GM11168 (cell line): ENCODE measurements around the gene FLT4.

Experiments used
- in situ Hi-C: fragments of 300-500 bp; cut with MboI; formaldehyde crosslinking; loops from one replicate; pipeline ENCODE4 v1.12.0; 2022; ENCODE audit warnings: low sequenced_read_pairs; ENCODE audit not compliant: unreplicated experiment

The FLT4 gene

DNA sequence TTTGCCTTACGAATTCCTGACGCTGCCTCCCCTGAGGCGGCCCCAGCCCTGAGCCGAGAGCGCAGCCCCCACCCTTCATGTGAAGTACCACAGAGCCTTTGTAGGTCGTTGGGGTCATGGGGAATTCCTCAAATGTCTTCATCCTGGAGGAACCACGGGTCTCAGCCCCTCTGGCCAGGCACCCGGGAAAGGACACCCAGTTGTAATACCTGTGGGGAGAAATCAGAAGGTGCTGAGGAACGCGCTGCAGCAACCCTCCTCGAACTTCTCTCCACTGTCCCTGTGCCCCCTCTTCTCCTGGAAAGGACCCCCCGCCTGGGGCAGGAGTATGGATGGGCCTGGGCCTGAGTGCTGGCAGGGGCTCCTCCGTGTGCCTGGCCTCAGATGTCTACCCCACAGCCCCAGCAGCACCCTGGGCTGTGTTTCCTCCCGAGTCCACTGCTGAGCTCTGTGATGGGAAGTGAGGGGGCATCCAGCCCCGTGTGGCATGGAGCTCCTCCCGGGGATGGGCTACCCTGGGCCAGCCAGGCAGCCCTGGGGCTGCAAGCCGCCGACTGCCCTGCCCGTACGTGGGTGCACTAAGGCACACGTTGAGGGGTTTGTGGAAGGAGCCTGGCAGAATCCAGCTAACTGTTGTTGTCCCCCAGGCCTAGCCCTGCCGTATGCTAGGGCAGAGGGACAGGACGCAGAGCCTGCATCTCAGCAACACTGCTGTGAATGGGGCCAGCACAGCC, 39.4 kb downstream of the FLT4 start:
- in situ Hi-C loops: no loop called here

DNA sequence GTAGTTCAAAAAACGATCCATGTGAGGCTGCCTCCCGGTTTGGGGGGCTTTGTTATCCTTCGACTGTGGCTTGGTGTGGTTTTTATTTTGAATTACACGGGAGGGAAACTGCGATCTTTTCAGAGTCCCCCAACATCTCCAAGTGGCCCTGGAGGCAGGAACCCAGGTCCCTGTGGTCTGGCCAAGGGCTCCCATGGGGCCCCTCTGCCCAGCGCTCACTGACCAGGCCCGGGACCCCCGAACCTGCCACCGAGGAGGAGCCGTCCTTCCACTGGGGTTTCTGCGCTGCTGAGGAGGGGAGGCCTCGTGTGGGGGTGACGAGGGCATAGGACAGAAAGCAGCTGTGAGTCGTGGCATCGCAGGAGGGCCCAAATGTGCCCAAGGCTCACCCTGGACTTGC, 40.0 kb downstream of the FLT4 start:
- in situ Hi-C loops: no loop called here

DNA sequence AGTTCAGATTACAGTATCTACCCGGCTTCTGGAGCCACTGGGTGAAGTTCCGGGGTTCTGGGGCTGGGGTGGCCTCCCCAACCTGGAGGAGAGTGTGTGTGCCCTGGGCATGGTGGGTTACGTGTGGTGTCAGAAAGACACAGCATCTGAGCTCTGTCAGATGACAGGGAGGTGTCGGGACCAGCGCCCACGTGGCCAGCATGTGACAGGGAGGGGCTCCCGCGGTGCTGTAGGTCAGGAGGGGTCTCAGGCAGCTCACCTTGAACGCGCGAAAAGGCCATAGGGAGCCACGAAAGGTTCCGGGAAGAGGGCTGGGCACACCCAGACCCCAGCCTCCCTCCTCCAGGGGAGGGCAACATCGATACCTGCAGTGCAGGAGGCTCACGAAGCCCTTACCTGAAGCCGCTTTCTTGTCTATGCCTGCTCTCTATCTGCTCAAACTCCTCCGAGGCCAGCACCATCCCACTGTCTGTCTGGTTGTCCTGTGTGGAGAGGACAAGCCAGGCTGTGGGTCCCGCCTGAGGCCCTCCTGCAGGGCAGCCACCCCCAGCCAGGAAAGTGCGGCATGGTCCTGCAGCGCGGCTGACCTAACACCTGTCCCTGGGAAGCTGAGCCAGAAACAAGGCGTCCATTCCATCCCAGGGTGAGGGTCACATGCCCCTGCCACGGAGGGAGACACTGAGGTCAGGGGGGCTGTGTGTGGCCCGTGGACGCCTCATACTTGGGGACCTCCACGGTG, 40.7 kb downstream of the FLT4 start:
- in situ Hi-C loops: no loop called here

DNA sequence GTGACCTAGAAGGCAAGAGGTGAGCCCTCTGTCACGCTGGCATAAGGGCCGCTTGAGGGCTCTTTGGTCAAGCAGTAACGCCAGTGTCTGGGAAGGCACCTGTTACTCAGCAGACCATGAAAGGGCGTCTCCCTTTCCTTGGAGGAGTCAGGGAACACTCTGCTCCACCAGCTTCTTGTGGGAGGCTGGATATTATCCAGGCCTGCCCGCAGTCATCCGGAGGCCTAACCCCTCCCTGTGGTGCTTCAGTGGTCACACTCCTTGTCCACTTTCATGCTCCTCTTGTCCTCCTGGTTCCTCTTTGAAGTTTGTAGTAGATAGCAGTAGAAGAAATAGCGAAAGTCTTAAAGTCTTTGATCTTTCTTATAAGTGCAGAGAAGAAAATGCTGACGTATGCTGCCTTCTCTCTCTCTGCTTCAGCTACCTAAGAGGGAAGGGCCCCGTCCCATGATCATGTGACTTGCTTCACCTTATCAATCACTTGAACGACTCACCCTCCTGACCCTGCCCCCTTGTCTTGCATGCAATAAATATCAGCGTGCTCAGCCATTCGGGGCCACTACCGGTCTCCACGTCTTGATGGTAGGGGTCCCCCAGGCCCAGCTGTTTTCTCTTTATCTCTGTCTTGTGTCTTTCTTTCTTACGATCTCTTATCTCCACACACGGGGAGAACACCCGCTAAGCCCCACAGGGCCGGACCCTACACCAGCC, 41.4 kb downstream of the FLT4 start:
- in situ Hi-C loops: no loop called here

DNA sequence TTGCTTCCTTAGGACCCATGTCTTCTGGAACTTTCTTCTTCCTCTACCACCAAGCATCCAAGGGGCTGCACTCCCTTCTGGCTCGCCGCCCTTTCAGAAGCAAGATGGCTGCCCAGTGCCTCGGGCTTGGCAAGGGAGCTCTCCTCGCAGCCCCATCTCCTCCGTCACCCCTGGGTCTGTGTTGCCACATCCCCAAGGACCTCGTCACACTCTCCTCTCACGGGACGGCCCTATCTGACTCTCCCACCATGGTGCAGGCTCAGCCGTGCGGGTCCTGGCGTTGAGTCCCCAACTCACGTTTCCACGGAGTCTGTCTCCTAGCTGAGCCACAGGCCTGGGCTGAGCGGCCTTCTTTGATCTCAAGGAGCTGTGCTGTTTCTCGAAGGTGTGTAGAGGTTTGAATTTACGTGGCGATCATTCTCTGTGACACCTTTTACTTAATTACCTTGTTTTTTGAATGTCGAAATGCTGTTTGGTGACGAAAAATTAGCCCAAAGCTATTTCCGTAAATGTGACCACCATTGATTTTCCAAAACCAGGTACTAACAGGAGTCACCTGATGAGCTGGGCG, 43.1 kb downstream of the FLT4 start:
- in situ Hi-C loops: no loop called here

DNA sequence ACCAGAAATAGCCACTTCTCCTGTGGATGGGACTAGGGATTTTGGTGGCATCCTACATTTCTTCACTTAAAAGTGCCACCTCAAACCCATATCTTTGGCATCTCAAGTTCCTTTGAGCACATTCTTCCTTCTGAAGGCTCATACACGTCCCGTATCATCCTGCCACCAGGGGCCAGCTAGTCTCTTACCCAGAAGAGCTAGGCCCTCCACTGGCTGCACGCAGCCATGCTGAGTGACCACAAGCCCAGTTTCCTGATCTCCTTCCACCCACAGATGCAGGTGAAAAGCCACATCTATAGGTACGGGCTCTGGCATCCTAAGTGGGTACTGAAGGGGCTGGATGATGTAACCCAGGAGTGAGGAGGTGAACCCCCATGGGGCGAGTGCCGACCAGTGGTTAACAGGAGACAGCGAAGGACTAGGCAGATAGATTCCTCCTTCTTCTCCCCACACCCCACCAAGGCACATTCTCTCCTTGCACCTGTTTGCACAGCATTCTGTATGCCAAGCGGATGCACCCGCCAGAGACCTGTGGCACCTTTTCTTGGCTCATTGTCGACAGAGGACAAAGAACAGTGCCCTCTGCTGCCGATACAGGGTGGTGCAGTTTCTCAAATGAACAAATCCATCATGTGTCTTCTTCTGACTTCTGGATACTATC, 43.7 kb downstream of the FLT4 start:
- in situ Hi-C loops: no loop called here

DNA sequence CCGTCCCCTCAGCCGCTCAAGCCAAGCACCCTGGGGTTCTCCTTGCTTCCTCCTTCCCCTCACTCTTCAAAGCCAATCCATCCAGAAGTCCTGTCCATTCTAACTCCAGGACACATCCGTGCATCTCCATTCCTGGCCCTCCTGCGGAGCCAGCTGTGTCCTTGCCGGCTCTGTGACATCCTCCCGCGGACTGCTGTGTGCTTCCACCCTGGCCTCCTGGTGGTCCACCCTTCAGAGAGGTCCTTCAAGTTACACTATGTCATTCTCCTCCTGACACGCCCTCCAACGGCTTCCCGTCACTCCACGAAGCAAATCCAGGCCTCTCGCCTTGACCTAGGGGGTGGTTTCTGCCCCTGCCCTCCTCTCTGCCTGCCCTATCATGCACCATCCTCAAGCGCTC, 45.1 kb downstream of the FLT4 start:
- in situ Hi-C loops: no loop called here

DNA sequence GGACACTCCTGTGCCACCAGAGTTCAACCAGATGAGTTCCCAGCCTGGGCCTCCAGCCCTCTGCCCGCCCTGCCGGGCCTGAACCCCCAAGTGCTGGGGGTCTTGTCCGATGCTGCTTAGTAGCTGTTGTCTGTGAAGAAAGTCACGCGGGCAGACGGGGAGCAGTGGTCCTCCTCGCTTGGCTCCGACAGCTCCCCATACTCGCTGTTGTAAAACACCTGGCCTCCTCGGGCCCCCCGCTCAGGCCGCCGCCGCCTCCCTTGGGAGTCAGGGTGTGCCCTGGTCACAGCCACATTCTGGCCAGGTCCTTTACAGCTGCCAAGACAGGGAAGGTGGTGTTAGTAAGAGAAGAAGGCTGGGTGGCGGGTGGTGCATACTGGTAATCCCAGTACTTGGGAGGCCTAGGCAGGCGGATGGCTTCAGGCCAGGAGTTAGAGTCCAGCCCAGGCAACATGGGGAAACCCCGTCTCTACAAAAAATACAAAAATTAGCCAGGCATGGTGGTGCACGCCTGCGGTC, 46.3 kb downstream of the FLT4 start:
- in situ Hi-C loops: no loop called here

DNA sequence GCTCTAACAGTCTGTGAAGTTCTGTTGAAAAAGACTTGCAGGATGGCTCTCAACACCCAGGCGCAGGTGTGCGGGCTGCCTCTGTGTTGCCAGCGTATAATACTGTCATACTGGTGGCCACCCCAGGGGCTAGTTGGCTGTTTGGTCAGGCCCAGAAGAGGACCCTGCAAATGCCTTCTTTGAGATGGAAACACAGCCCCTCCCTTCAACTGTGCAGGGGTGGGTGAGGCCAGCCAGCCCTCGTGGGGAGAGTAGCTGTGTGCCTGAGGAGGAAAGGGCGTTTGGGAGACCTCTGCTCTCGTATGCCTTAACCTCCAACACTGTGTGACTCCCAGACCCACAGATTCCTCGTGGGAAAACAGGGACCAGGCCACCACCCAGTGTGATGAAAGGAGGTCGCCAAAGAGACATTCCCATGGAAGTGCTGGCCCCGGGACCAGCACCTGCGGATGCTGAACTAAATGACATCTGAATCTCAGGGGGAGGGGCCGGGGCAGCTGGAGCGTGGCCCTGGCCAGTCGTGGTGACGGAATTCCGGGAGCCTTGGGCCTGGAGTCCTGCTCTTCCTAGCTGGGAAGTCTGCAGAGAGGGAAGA, 46.8 kb downstream of the FLT4 start:
- in situ Hi-C loops: no loop called here

DNA sequence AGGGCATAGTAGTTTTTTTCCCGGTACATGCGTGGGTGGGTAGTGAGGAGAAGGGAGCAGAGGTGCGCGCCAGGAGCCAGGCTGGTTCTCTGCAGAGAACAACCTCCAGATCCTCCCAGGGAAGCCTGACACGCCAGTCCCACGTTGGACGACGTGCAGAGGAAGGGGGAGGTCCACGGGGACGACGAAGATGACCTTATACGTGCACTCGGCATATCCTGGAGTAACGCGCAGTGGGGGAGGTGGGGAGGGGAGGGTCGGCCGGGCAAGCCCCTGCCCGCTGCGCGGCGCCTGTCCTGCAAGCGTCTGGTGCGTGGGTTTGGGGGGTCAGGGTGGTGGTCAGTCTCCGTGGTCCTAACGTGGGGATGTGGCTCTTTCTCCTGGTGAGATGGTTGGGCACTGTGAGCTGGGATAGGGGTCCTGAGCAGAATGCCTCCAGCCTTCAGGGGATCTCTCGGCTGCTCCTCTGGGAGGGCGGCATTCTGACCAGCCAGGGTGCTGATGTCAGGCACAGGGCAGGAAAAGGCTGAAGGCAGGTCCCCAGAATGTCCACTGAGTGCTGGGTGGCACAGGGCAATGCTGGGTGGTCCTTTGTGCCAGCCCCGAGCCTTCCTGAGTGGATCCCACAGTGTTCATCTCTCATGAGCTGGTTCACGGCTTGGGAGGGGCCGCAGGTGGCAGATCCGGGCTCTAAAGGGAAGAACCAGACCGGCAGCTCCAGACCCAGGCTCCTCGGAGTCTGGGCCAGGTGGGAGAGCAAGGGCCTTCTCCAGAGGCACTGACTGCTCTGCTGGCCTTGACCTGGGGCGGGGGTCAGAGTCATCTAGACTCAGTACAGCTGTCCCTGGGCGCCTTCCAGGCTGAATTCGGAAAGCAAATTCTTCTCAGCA, 47.6 kb downstream of the FLT4 start:
- in situ Hi-C loops: no loop called here

DNA sequence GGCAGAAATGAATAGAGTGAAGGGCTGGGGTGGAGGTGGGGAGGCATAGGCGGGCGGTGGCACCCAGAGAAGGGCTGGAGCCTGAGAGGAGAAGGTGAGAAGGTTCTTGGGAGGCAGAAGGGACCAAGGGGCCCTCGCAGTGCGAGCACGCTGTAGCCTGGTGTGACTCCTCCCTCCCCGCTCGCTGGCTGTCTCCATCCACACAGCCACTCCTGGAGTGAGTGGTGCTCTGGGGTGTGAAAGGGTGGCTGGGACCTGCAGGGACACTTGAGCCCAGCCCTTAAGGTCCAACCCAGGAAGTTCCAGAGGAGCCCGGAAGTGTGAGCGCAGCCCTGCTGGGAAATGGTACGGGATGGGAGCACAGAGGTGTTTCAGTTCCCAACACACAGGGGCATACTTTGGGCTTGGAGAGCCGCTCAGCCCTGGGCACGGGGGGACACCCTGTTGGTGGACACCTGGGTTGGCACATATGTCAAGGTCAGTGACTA, 48.8 kb downstream of the FLT4 start:
- in situ Hi-C loops: no loop called here

DNA sequence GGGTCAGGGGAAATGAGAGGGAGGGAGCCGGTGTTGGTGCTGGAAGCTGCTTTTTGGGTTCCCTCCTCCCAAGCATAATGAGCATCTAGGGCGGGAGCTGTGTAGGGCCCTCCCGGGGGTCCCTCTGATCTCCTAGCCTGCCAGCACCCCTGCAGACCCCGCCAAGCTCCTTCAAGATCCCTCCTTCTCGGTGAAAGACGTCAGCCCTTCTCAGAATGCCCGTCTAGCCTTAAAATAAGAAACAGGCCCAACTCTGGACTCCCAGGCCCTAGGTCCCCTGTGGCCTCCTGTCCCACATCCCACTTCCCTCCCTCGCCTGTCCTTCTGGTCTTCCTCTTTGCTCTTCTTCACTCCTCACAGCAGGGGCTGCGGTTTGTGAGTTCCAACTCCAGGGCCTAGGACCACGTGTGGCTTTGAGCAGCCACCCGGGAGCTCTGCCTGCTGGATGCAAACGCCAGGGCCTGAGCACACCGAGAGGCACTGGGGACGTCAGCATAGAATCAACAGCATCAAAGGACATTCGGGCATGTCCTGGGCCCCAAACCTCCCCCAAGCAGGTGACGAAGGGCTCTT, 49.3 kb downstream of the FLT4 start:
- in situ Hi-C loops: no loop called here

DNA sequence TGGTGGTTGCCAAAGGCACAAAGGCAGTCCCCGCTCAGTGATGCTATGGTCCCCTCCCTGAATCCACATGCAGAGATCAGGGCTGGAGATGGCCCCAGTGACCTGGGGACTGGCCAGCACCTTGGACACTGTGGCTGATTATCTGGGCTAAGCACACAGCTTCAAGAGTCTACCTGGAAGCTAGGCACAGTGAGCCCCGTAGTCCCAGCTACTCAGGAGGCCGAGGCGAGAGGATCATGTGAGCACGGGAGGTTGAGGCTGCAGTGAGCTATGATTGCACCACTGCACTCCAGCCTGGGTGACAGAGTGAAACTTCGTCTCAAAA, 49.8 kb downstream of the FLT4 start:
- in situ Hi-C loops: no loop called here

DNA sequence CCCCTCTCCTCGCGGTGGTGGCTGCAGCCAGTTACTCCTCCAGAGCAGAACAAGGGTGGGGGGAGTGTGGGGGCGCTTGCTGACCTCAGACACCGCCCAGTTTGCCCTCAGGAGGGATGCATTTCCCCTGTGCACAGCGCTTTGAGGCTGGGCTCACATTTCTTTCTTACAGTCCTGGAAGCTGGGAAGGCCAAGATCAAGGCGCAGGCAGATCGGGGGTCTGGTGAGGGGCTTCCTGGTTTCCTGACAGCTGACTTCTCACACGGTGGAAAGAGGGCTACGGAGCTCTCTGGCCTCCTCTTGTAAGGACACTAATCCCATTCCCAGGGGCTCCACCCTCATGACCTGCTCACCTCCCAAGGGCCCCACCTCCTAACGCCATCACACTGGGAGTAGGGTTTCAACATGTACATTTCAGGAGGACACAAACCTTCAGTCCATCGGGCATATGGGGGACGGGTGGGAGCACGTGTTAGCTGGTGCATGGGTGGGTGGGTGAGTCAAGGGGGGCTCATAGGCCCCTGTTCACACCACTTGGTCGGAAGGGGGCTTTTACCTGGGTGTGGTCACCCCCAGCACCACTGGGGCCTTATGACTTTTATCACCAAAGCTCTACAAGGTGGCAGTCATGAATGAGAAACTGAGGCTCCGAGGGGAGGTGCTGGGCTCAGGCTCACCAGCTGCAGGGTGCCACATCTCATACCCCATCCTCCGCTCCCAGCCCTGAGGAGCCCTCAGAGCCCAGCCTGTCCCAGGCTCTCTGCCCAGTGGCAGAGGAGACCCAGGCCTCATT, 50.4 kb downstream of the FLT4 start:
- in situ Hi-C loops: no loop called here

DNA sequence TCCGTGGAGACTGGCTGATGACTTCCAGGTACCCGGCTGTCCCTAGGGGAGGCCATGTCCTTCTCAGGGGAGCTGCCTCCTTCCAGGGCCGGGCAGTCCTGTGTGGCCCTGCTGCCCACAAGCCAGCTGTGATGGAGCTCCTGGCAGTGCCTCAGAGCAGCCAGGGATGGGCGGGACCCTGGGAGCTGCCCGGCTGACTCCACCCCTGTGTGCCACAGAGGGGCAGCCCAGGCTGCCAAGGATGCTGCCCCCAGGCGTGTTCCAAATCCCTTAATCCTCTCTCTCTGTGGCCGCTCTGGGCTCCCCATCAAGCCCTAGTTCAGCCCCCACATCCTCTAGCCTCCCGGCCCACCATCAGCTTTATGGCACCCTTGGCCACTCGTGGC, 51.1 kb downstream of the FLT4 start:
- in situ Hi-C loops: no loop called here

DNA sequence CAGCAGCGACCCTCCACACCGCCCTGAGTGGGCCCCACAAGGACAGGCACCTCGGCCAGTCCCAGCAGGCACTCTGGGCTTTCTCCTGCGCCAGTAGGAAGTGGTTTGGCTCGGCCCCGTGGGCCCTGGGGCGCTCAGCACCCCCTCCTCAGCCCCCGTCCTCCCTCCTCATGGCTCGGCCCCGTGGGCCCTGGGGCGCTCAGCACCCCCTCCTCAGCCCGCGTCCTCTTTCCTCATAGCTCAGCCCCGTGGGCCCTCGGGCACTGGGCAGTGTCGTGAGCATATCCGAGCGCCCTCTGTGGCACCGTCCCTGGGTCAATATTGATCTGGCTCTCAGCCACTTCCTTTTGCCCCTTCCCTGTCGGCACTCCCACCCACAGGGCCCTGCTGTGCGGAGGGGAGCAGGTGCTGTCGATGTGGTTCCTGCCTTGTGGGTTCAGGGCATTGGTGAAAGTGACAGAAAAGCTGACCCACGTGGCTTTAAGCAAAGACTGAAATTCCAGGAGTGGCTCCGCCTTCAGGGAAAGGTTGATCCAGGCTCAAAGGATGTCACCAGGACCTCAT, 52.6 kb downstream of the FLT4 start:
- in situ Hi-C loops: no loop called here

DNA sequence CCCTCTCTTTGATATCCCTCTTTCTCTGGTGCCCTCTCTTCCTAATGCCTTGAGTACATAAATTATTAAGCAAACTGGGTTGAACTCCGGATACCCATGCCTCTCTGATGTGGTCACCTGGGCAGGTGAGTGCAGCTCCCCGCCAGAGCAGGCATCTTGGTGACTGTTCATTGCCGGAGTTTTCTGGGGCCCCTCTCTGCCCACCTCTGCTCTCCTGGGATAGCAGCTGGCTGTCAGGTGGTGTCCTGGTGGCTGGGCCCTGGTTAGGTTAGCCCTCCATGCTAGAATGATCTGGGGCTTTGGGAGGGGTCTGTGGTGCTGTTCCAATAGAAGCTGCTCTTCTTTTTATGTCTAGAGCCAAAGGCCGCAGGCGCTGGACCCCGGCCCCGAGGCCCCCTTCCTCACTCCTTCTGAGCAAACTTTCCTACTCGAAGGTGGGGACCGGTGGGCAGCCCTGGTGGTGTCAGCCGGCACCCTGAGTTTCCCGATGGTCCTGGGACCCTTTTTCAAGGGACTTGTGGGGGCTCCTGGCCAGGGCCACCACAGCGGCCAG, 53.2 kb downstream of the FLT4 start:
- in situ Hi-C loops: no loop called here
